ENCODE results near the gene IL17RC. TPM values are rescaled to one million over a fixed set of nuclear protein-coding genes. Genes with fewer than 3 reads are reported as not detected.

IL17RC gene
- total and polyA plus RNA-seq, 2 of the 8 experiments (the other 6 are each of a cell fraction or from before 2014, with no cell fraction given), result 11.8 to 13.0 TPM

- POLR2A ChIA-PET (ENCODE audit: partially characterized antibody), result interaction anchor here (0.8 to 2.9 kb wide), 12 partner anchors 8 to 112 kb away, joined by 3 to 43 read pairs (median 4); partner anchors contain the start of genes CRELD1, EMC3, IL17RC and IL17RE
- peaks cover 0 to 4% of the 10 kb centered on the region in 2 experiments; a peak in 1 of 4 replicates for H3K9me3 ChIP-seq (ENCODE audit: insufficient read depth in 2 of 2, low read depth in 1 of 2, low read length in 1 of 2)
- H4K8ac ChIP-seq (ENCODE audit: extremely low read depth, insufficient read depth, low read length), result no peak overlapping the region
- no peak overlapping the region for H3K23ac ChIP-seq (ENCODE audit: insufficient read length)
- DNase-seq (ENCODE audit: low read depth in 1 of 2, low spot score in 2 of 2), result no peak
- H2BK20ac ChIP-seq (ENCODE audit: low read length), result no peak overlapping the region
- WGBS, 2 experiments (ENCODE audit: extremely low coverage in 1 of 2, insufficient coverage in 1 of 2, insufficient read length in 1 of 2, insufficient replicate concordance in 2 of 2, low coverage in 1 of 2, low lambda C conversion rate in 2 of 2, missing lambda C conversion rate in 1 of 2), result 90% methylated on average over 10 of the region's 10 CpGs; no CpG with 5 or more reads in 1 of the 2 experiments
- H2BK5ac ChIP-seq (ENCODE audit: low read depth, low read length), result no peak overlapping the region
- peak overlapping the region in 1 of 4 experiments; percentile 69; a peak in 2 of 8 replicates for H3K4me3 ChIP-seq (ENCODE audit: extremely low read depth in 1 of 4, insufficient read depth in 2 of 4, low read depth in 3 of 4, low read length in 4 of 4)
- no peak overlapping the region for H3K27ac ChIP-seq (ENCODE audit: low read depth, low read length)
- H3K23me2 ChIP-seq (ENCODE audit: low read depth, low read length), result peaks cover 18% of the 10 kb centered on the region; the same call in 1 of the 2 replicates
- FAIRE-seq, result no peak
- H2BK12ac ChIP-seq (ENCODE audit: low read depth, low read length), result no peak overlapping the region
- no peak overlapping the region for H2AFZ ChIP-seq (ENCODE audit: low read length)
- H3K4me2 ChIP-seq (ENCODE audit: insufficient read depth in 1 of 2, low read depth in 2 of 2, low read length in 2 of 2), result peak overlapping the region; percentile 78 to 97; a peak in 2 of 4 replicates
- H4K20me1 ChIP-seq (replicated peaks in 1 of 2; ENCODE audit: control insufficient read depth in 1 of 2, insufficient read depth in 2 of 2, low read length in 2 of 2), result peaks cover 0 to 2% of the 10 kb centered on the region in 2 experiments
- no peak overlapping the region for H3K4ac ChIP-seq (replicated peaks; ENCODE audit: insufficient read length, low read depth, low read length)
- H3K56ac ChIP-seq (replicated peaks; ENCODE audit: insufficient read length, low read depth, low read length), result no peak overlapping the region
- H3K79me1 ChIP-seq (ENCODE audit: low read depth, low read length), result no peaks in the 10 kb centered on the region
- CTCF ChIA-PET (ENCODE audit: partially characterized antibody), result interaction anchor here (0.6 to 5.2 kb wide), 12 partner anchors 10 to 319 kb away, joined by 3 to 86 read pairs (median 6); partner anchors contain the start of genes CRELD1 and IL17RC
- H3K36me3 ChIP-seq (ENCODE audit: control insufficient read depth in 2 of 4, insufficient read depth in 4 of 4, low read length in 3 of 4), result peaks cover 0 to 3% (median under 1%) of the 10 kb centered on the region in 4 experiments; a peak in 4 of 8 replicates
- H3K79me2 ChIP-seq (ENCODE audit: control insufficient read depth in 1 of 2, insufficient read depth in 2 of 2, low read length in 2 of 2), result no peaks in the 10 kb centered on the region
- no peaks in the 10 kb centered on the region for H3K27me3 ChIP-seq (replicated peaks in 1 of 4; ENCODE audit: control insufficient read depth in 3 of 4, extremely low read depth in 1 of 4, insufficient read depth in 3 of 4, low read length in 3 of 4)
- no peak overlapping the region for H4K5ac ChIP-seq (ENCODE audit: insufficient read length, low read depth, low read length)
- H4K91ac ChIP-seq (replicated peaks; ENCODE audit: insufficient read length, low read length), result no peak overlapping the region
- peaks cover 0 to 8% (median 4%) of the 10 kb centered on the region in 4 experiments; a peak in 5 of 7 replicates for H3K4me1 ChIP-seq (replicated peaks in 1 of 4; ENCODE audit: control insufficient read depth in 3 of 4, insufficient read depth in 4 of 4, low read length in 3 of 4)
- no peak overlapping the region for H2AK5ac ChIP-seq (ENCODE audit: low read depth, low read length)
- no peak overlapping the region for H3K9ac ChIP-seq (replicated peaks in 1 of 4; ENCODE audit: extremely low read depth in 1 of 4, low read depth in 3 of 4, low read length in 3 of 4)
- no peak overlapping the region for H2BK15ac ChIP-seq (ENCODE audit: low read length)
- H2BK120ac ChIP-seq (replicated peaks; ENCODE audit: low read depth, low read length), result no peak overlapping the region
- no peak overlapping the region for H3K18ac ChIP-seq (ENCODE audit: extremely low read depth, low read length)
- H3K14ac ChIP-seq (ENCODE audit: insufficient read length), result no peak overlapping the region
- no peak for TF ChIP-seq USF2 (IDR thresholded peaks at IDR 0.05; ENCODE audit: low read length)
- TF ChIP-seq CBX8 (IDR thresholded peaks at IDR 0.05; ENCODE audit: borderline replicate concordance, low read depth, low read length), result no peak
- TF ChIP-seq POLR2AphosphoS5 (IDR thresholded peaks at IDR 0.05; ENCODE audit: low read depth, low read length), result no peak
These were observed 28.5 kb downstream of the IL17RC start for GRCh38 chr3:9945358-9945757.
